Measurements from ENCODE around the gene SEC11A. TPM values are rescaled to one million over a fixed set of nuclear protein-coding genes. Genes with fewer than 3 reads are reported as not detected.
A peak's percentile ranks its signal among the peaks of the same experiment; 100 is the strongest.

The SEC11A gene
- total RNA-seq, 3 donors from 2014 or later (not counting 1 experiment from before 2014, with no cell fraction given), result 78.7 to 89.3 (median 81.8) TPM

GRCh38 chr15:84685304-84685703, 30.6 kb downstream of the SEC11A start:
- Histone ChIP-seq H3K27ac (ENCODE audit: low read length) (no peak overlapping the region), H3K4me1 (ENCODE audit: control insufficient read depth, insufficient read depth, low read length) (no peaks in the 10 kb centered on the region), H3K9me3 (ENCODE audit: control insufficient read depth, insufficient read depth, low read length) (no peaks in the 10 kb centered on the region), H3K4me3 (ENCODE audit: low read length) (no peak overlapping the region), H3K27me3 (ENCODE audit: control insufficient read depth, insufficient read depth, low read length) (no peaks in the 10 kb centered on the region), H3K36me3 (ENCODE audit: control insufficient read depth, insufficient read depth, low read length) (peaks cover 33% of the 10 kb centered on the region)
- no peaks in the 10 kb centered on the region for H3K9me3 Mint-ChIP-seq
- ATAC-seq (no peak), DNase-seq (no peak)
- peaks cover 3% of the 10 kb centered on the region for H3K36me3 Mint-ChIP-seq
- no peak overlapping the region for H3K27ac Mint-ChIP-seq
- no peak overlapping the region for H3K4me3 Mint-ChIP-seq
- no peaks in the 10 kb centered on the region for H3K27me3 Mint-ChIP-seq (ENCODE audit: low read depth in 2 of 2)
- WGBS (ENCODE audit: insufficient coverage), result 89% methylated on average over 5 of the region's 5 CpGs
- H3K4me1 Mint-ChIP-seq, result peaks cover 8 to 14% of the 10 kb centered on the region in 2 donors
- intact Hi-C loops (cut with micrococcal nuclease), result no loop called here
- no peak for TF ChIP-seq CTCF (IDR thresholded peaks at IDR 0.05)

- no peaks in the 10 kb centered on the region for H3K27me3 ChIP-seq (ENCODE audit: control insufficient read depth, insufficient read depth, low read length)
- no peak overlapping the region for H3K4me3 ChIP-seq (ENCODE audit: low read length)
- no peak for DNase-seq
- H3K27ac ChIP-seq (ENCODE audit: low read length), result no peak overlapping the region
- Mint-ChIP-seq H3K4me1 (peaks cover 6 to 11% of the 10 kb centered on the region in 2 donors), H3K27ac (peak overlapping the region in 1 of 2 donors; percentile 23), H3K9me3 (no peaks in the 10 kb centered on the region), H3K36me3 (no peaks in the 10 kb centered on the region), H3K27me3 (ENCODE audit: low read depth in 2 of 2) (no peaks in the 10 kb centered on the region), H3K4me3 (no peak overlapping the region)
- peaks cover 36% of the 10 kb centered on the region for H3K36me3 ChIP-seq (ENCODE audit: control insufficient read depth, insufficient read depth, low read length)
- no peak for ATAC-seq
- H3K4me1 ChIP-seq (ENCODE audit: control insufficient read depth, insufficient read depth, low read length), result no peaks in the 10 kb centered on the region
- intact Hi-C loops (cut with micrococcal nuclease), result no loop called here
- no peak for TF ChIP-seq CTCF (IDR thresholded peaks at IDR 0.05)
- no peaks in the 10 kb centered on the region for H3K9me3 ChIP-seq (ENCODE audit: control insufficient read depth, insufficient read depth, low read length)
- 83% methylated on average over 1 of the region's 1 CpG for WGBS (ENCODE audit: insufficient coverage)
These were observed 31.8 kb downstream of the SEC11A start for GRCh38 chr15:84684092-84684491.

- DNase-seq, result peak in 1 of 2 donors; percentile 68
- H3K9me3 Mint-ChIP-seq, result no peaks in the 10 kb centered on the region
- Histone ChIP-seq H3K4me1 (ENCODE audit: control insufficient read depth, insufficient read depth, low read length) (no peaks in the 10 kb centered on the region), H3K9me3 (ENCODE audit: control insufficient read depth, insufficient read depth, low read length) (no peaks in the 10 kb centered on the region), H3K36me3 (ENCODE audit: control insufficient read depth, insufficient read depth, low read length) (peaks cover 32% of the 10 kb centered on the region), H3K4me3 (ENCODE audit: low read length) (no peak overlapping the region), H3K27me3 (ENCODE audit: control insufficient read depth, insufficient read depth, low read length) (no peaks in the 10 kb centered on the region), H3K27ac (ENCODE audit: low read length) (no peak overlapping the region)
- H3K27ac Mint-ChIP-seq, result no peak overlapping the region
- H3K4me3 Mint-ChIP-seq, result no peak overlapping the region
- H3K4me1 Mint-ChIP-seq, result peaks cover 6 to 11% of the 10 kb centered on the region in 2 donors
- WGBS (ENCODE audit: insufficient coverage), result 94% methylated on average over 3 of the region's 3 CpGs
- no peaks in the 10 kb centered on the region for H3K27me3 Mint-ChIP-seq (ENCODE audit: low read depth in 2 of 2)
- intact Hi-C loops (cut with micrococcal nuclease), result no loop called here
- no peak for ATAC-seq
- no peaks in the 10 kb centered on the region for H3K36me3 Mint-ChIP-seq
- no peak for TF ChIP-seq CTCF (IDR thresholded peaks at IDR 0.05)
These were observed 34.1 kb downstream of the SEC11A start for GRCh38 chr15:84681831-84682230.

GRCh38 chr15:84671211-84671610, 44.7 kb downstream of the SEC11A start:
- H3K27ac ChIP-seq (ENCODE audit: low read length), result no peak overlapping the region
- Mint-ChIP-seq H3K9me3 (no peaks in the 10 kb centered on the region), H3K4me3 (no peak overlapping the region), H3K36me3 (no peaks in the 10 kb centered on the region), H3K4me1 (no peaks in the 10 kb centered on the region), H3K27ac (peak overlapping the region in 1 of 2 donors; percentile 61), H3K27me3 (ENCODE audit: low read depth in 2 of 2) (no peaks in the 10 kb centered on the region)
- H3K4me1 ChIP-seq (ENCODE audit: control insufficient read depth, insufficient read depth, low read length), result no peaks in the 10 kb centered on the region
- H3K36me3 ChIP-seq (ENCODE audit: control insufficient read depth, insufficient read depth, low read length), result peaks cover 38% of the 10 kb centered on the region
- no peaks in the 10 kb centered on the region for H3K9me3 ChIP-seq (ENCODE audit: control insufficient read depth, insufficient read depth, low read length)
- no peak for DNase-seq
- no peak for ATAC-seq
- H3K4me3 ChIP-seq (ENCODE audit: low read length), result no peak overlapping the region
- no peaks in the 10 kb centered on the region for H3K27me3 ChIP-seq (ENCODE audit: control insufficient read depth, insufficient read depth, low read length)
- intact Hi-C loops (cut with micrococcal nuclease), result no loop called here
- no peak for TF ChIP-seq CTCF (IDR thresholded peaks at IDR 0.05)

Measured in natural killer cell (primary cell).